PC-9 (cell line): Measurements from ENCODE around the gene KCNC4. TPM values are rescaled to one million over a fixed set of nuclear protein-coding genes. Genes with fewer than 3 reads are reported as not detected.

Experiments used
- BruUV-seq: library from RNA; stranded (reverse); fragments of 400-500 nt; replicated peaks from 2 replicates; lab custom pipeline; 2021; lab: Mats Ljungman, UMichigan
- CTCF ChIA-PET: fragments of 300-600 bp; sonication (Branson Sonifier 250); formaldehyde crosslinking; loops from one replicate; lab custom pipeline; 2022; ENCODE audit warnings: antibody characterized with exemption; lab: Charles Lee
- POLR2A ChIA-PET: fragments of 300-600 bp; sonication (Branson Sonifier 250); formaldehyde crosslinking; loops from one replicate; lab custom pipeline; 2022; ENCODE audit warnings: antibody characterized with exemption; ENCODE audit not compliant: unreplicated experiment; lab: Charles Lee
- DNase-seq, 2 experiments: peaks; one replicate each; pipeline versions ENCODE4 v3.0.0 to v3.0.0-alpha.2; 2015 to 2022; ENCODE audit warnings: mixed read lengths in 1 of 2
- H2AFZ ChIP-seq: fragments of 200-600 bp; sonication (generic); 2 replicates; pipeline ENCODE4 v1.8.1; 2017; ENCODE audit warnings: antibody characterized with exemption
- H3F3A ChIP-seq: fragments of 200-600 bp; sonication (generic); 2 replicates; pipeline ENCODE4 v1.8.1; 2017; ENCODE audit warnings: antibody characterized with exemption, mild to moderate bottlenecking, low read depth; ENCODE audit not compliant: insufficient read depth
- H3K27ac ChIP-seq: fragments of 200-600 bp; sonication (generic); 2 replicates; pipeline ENCODE4 v1.6.1; 2016; ENCODE audit warnings: mixed run types
- H3K27me3 ChIP-seq: fragments of 200-600 bp; sonication (generic); 2 replicates; pipeline ENCODE4 v1.6.1; 2016; ENCODE audit warnings: low read depth, mixed run types; ENCODE audit not compliant: insufficient read depth
- H3K36me3 ChIP-seq: fragments of 200-600 bp; sonication (generic); 2 replicates; pipeline ENCODE4 v1.6.1; 2016; ENCODE audit warnings: low read depth, mixed run types
- H3K4me1 ChIP-seq: fragments of 200-600 bp; sonication (generic); replicated peaks from 2 replicates; pipeline ENCODE4 v1.6.1; 2016; ENCODE audit warnings: mixed run types; ENCODE audit not compliant: insufficient read depth
- H3K4me2 ChIP-seq: fragments of 200-600 bp; sonication (generic); 2 replicates; pipeline ENCODE4 v1.6.1; 2017; ENCODE audit warnings: mixed run types
- H3K4me3 ChIP-seq: fragments of 200-600 bp; sonication (generic); 2 replicates; pipeline ENCODE4 v1.6.1; 2016; ENCODE audit warnings: mixed run types
- H3K79me2 ChIP-seq: fragments of 200-600 bp; sonication (generic); 2 replicates; pipeline ENCODE4 v1.6.1; 2017; ENCODE audit warnings: low read depth, mixed run types
- H3K9me2 ChIP-seq: fragments of 200-600 bp; sonication (generic); 2 replicates; pipeline ENCODE4 v1.8.1; 2017; ENCODE audit warnings: mild to moderate bottlenecking; ENCODE audit not compliant: insufficient read depth
- H3K9me3 ChIP-seq: fragments of 200-600 bp; sonication (generic); 2 replicates; pipeline ENCODE4 v1.8.1; 2016; ENCODE audit warnings: low read depth; ENCODE audit not compliant: insufficient read depth
- H4K20me1 ChIP-seq: fragments of 200-600 bp; sonication (generic); 2 replicates; pipeline ENCODE4 v1.8.1; 2017; ENCODE audit not compliant: insufficient read depth
- CTCF ChIP-seq: fragments of 200-600 bp; sonication (generic); conservative IDR thresholded peaks from 2 replicates; pipeline ENCODE4 v1.6.1; 2017; ENCODE audit warnings: mixed run types, antibody characterized with exemption, mild to moderate bottlenecking, moderate library complexity
- EZH2 ChIP-seq: fragments of 200-600 bp; sonication (generic); IDR thresholded peaks from 2 replicates; pipeline ENCODE4 v1.8.0; 2017; ENCODE audit warnings: antibody characterized with exemption, low read depth
- intact Hi-C: fragments of 100-400 bp; cut with micrococcal nuclease; formaldehyde crosslinking; loops from one replicate; pipeline ENCODE4 v1.10.0; 2022; ENCODE audit not compliant: unreplicated experiment
- total RNA-seq: library from RNA; stranded (reverse); gene quantifications from 2 replicates; pipeline ENCODE4 v1.2.3, GENCODE V29; 2021

Gene KCNC4
- total RNA-seq, 1 experiment from 2014 or later, result 8.6 TPM

- BruUV-seq, result no TSS peak
- no peaks in the 10 kb centered on the region for H4K20me1 ChIP-seq
- peak overlapping the region; percentile 87 for H3K4me2 ChIP-seq
- H3F3A ChIP-seq, result peaks cover 46% of the 10 kb centered on the region
- TF ChIP-seq EZH2 (no peak), CTCF (no peak)
- H3K9me2 ChIP-seq, result no peaks in the 10 kb centered on the region
- no peak for DNase-seq
- POLR2A ChIA-PET, result no interaction called here
- no peaks in the 10 kb centered on the region for H3K27me3 ChIP-seq
- CTCF ChIA-PET, result no interaction called here
- H3K4me1 ChIP-seq, result peaks cover 46% of the 10 kb centered on the region
- no peak overlapping the region for H3K4me3 ChIP-seq
- H3K27ac ChIP-seq, result peak overlapping the region; percentile 70
- H3K79me2 ChIP-seq, result no peaks in the 10 kb centered on the region
- no peak overlapping the region for H2AFZ ChIP-seq
- no peaks in the 10 kb centered on the region for H3K9me3 ChIP-seq
- H3K36me3 ChIP-seq, result peaks cover 10% of the 10 kb centered on the region
- intact Hi-C loops, result no loop called here
Observed at GRCh38 chr1:110227774-110228173, 17.7 kb downstream of the KCNC4 start.

GRCh38 chr1:110228381-110228780 is 18.3 kb downstream of the KCNC4 start:
- Histone ChIP-seq H3K4me3 (no peak overlapping the region; the same call in 1 of the 2 replicates), H2AFZ (no peak overlapping the region), H3K9me2 (no peaks in the 10 kb centered on the region), H3K4me2 (peak overlapping the region; percentile 87), H3K36me3 (peaks cover 10% of the 10 kb centered on the region), H4K20me1 (no peaks in the 10 kb centered on the region), H3K79me2 (no peaks in the 10 kb centered on the region), H3K4me1 (peaks cover 50% of the 10 kb centered on the region), H3F3A (peaks cover 46% of the 10 kb centered on the region), H3K27me3 (no peaks in the 10 kb centered on the region), H3K27ac (peak overlapping the region; percentile 70), H3K9me3 (no peaks in the 10 kb centered on the region)
- intact Hi-C loops, result no loop called here
- no TSS peak for BruUV-seq
- TF ChIP-seq CTCF (no peak), EZH2 (no peak)
- ChIA-PET POLR2A (no interaction called here), CTCF (no interaction called here)
- no peak for DNase-seq

GRCh38 chr1:110228869-110229268 is 18.8 kb downstream of the KCNC4 start:
- DNase-seq, result peak in 1 of 2 experiments; percentile 57
- Histone ChIP-seq H3K4me3 (peak overlapping the region; percentile 34; the same call in 1 of the 2 replicates), H3K9me3 (no peaks in the 10 kb centered on the region), H3K36me3 (peaks cover 10% of the 10 kb centered on the region), H3F3A (peaks cover 46% of the 10 kb centered on the region), H2AFZ (no peak overlapping the region), H4K20me1 (no peaks in the 10 kb centered on the region), H3K27ac (peak overlapping the region; percentile 70), H3K79me2 (no peaks in the 10 kb centered on the region), H3K4me1 (peaks cover 54% of the 10 kb centered on the region), H3K4me2 (peak overlapping the region; percentile 87), H3K27me3 (no peaks in the 10 kb centered on the region), H3K9me2 (no peaks in the 10 kb centered on the region)
- no TSS peak for BruUV-seq
- intact Hi-C loops, result no loop called here
- CTCF ChIA-PET, result no interaction called here
- TF ChIP-seq EZH2 (no peak), CTCF (no peak)
- POLR2A ChIA-PET, result interaction anchor here (0.7 kb wide), 1 partner anchor 236 kb away, joined by 4 read pairs; no protein-coding TSS in a partner anchor
